Measurements from ENCODE around the gene TSGA10. TPM values are rescaled to one million over a fixed set of nuclear protein-coding genes. Genes with fewer than 3 reads are reported as not detected.

Gene TSGA10
- total RNA-seq, 1 experiment from 2014 or later, result 6.6 TPM

- Histone ChIP-seq H3K79me2 (ENCODE audit: insufficient read depth, low read length) (no peaks in the 10 kb centered on the region), H3K9me2 (ENCODE audit: insufficient read depth) (no peaks in the 10 kb centered on the region), H4K20me1 (ENCODE audit: insufficient read depth) (no peaks in the 10 kb centered on the region), H2AFZ (ENCODE audit: low read depth, low read length, poor library complexity, severe bottlenecking) (no peak overlapping the region), H3K4me1 (ENCODE audit: control insufficient read depth in 1 of 2, insufficient read depth in 2 of 2, low read length in 2 of 2) (no peaks in the 10 kb centered on the region), H3K4me2 (ENCODE audit: low read length) (no peak overlapping the region), H3K27ac (ENCODE audit: low read depth, low read length) (no peak overlapping the region), H3K36me3 (ENCODE audit: control insufficient read depth in 1 of 2, insufficient read depth in 2 of 2, low read length in 2 of 2) (no peaks in the 10 kb centered on the region), H3K27me3 (ENCODE audit: insufficient read depth, low read length) (no peaks in the 10 kb centered on the region), H3K9ac (ENCODE audit: low read length) (no peak overlapping the region), H3K9me3 (ENCODE audit: control insufficient read depth in 1 of 2, insufficient read depth in 1 of 2, low read depth in 1 of 2, low read length in 2 of 2) (no peaks in the 10 kb centered on the region), H3K4me3 (replicated peaks in 1 of 2; ENCODE audit: low read depth in 1 of 2, low read length in 2 of 2) (no peak overlapping the region)
- ChIA-PET POLR2A (no interaction called here), RAD21 (ENCODE audit: low non-redundant PET in 1 of 2, low total read pairs in 2 of 2, uncharacterized antibody in 2 of 2, unreplicated experiment in 2 of 2) (no interaction called here), CTCF (no interaction called here)
- ATAC-seq, result no peak
- intact Hi-C loops (cut with micrococcal nuclease), result no loop called here
- DNase-seq (ENCODE audit: low read depth, low spot score), result no peak
- BruUV-seq (replicated peaks), result no TSS peak
- TF ChIP-seq FOSL1 (IDR thresholded peaks at IDR 0.05; ENCODE audit: low read depth) (no peak), POLR2AphosphoS5 (IDR thresholded peaks at IDR 0.05; ENCODE audit: low read depth, low read length) (no peak), CBX3 (IDR thresholded peaks at IDR 0.05; ENCODE audit: low read depth) (no peak), YY1 (IDR thresholded peaks at IDR 0.05; ENCODE audit: extremely low read depth, insufficient replicate concordance, low read depth, low read length) (no peak), SP1 (IDR thresholded peaks at IDR 0.05; ENCODE audit: low read depth) (no peak), JUND (IDR thresholded peaks at IDR 0.05) (no peak), SRF (IDR thresholded peaks at IDR 0.05; ENCODE audit: low read depth) (no peak), POLR2A (IDR thresholded peaks at IDR 0.05; ENCODE audit: borderline replicate concordance, extremely low read depth, insufficient read depth, insufficient read length) (no peak), ELF1 (IDR thresholded peaks at IDR 0.05; ENCODE audit: borderline replicate concordance, low read depth) (no peak), RAD21 (IDR thresholded peaks at IDR 0.05; ENCODE audit: low read depth) (no peak), ZNF274 (IDR thresholded peaks at IDR 0.05; ENCODE audit: low read depth, low read length) (no peak), EGR1 (IDR thresholded peaks at IDR 0.05; ENCODE audit: low read depth) (no peak), EZH2phosphoT487 (IDR thresholded peaks at IDR 0.05; ENCODE audit: borderline replicate concordance) (no peak), SIN3A (IDR thresholded peaks at IDR 0.05; ENCODE audit: low read depth) (no peak), CEBPB (IDR thresholded peaks at IDR 0.05; ENCODE audit: low read depth) (no peak)
- TF ChIP-seq, protein P1, sequence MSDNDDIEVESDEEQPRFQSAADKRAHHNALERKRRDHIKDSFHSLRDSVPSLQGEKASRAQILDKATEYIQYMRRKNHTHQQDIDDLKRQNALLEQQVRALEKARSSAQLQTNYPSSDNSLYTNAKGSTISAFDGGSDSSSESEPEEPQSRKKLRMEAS (IDR thresholded peaks at IDR 0.05), result no peak
- TF ChIP-seq, protein P2, sequence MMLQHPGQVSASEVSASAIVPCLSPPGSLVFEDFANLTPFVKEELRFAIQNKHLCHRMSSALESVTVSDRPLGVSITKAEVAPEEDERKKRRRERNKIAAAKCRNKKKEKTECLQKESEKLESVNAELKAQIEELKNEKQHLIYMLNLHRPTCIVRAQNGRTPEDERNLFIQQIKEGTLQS (IDR thresholded peaks at IDR 0.05), result no peak
Observed at GRCh38 chr2:98948956-98949739, 205.6 kb downstream of the TSGA10 start.

All from HCT116 (cell line).